HEK293 (cell line): ENCODE measurements around the gene PROKR1.
A peak's percentile ranks its signal among the peaks of the same experiment; 100 is the strongest.
"Not testable (repeated sequence)": the region's sequence is repeated elsewhere in the genome, so short reads cannot be mapped to it uniquely, and the experiment has no call there.

Experiments
- CTCF ChIA-PET: fragments of 350-600 bp; formaldehyde crosslinking; extraction: SDS; loops from one replicate; lab custom pipeline; 2021; ENCODE audit warnings: antibody characterized with exemption; lab: Yijun Ruan, JAX
- POLR2A ChIA-PET: fragments of 300-600 bp; formaldehyde crosslinking; extraction: SDS; loops from one replicate; lab custom pipeline; 2020; ENCODE audit warnings: antibody characterized with exemption, inconsistent platforms; lab: Yijun Ruan, JAX
- H3K27ac ChIP-seq: fragments of 200-500 bp; sonication (Bioruptor generic); 2 replicates; pipeline ENCODE4 v1.5.1; 2014; ENCODE audit warnings: low read depth, low read length, control low read depth, inconsistent platforms; ENCODE audit errors: extremely low read depth
- H3K36me3 ChIP-seq, 2 experiments: fragments of 200-500 bp in 1 of 2; sonication (Bioruptor generic) in 1 of 2; 1 replicate in 1 of 2; 2 replicates in 1 of 2; pipeline ENCODE4 v1.5.1; 2014 to 2017; ENCODE audit warnings: inconsistent platforms in 2 of 2, low read length in 2 of 2; ENCODE audit not compliant: control insufficient read depth in 2 of 2, insufficient read depth in 1 of 2
- H3K4me1 ChIP-seq: fragments of 200-500 bp; sonication (Bioruptor generic); 2 replicates; pipeline ENCODE4 v1.5.1; 2014; ENCODE audit warnings: mild to moderate bottlenecking, low read length, inconsistent platforms; ENCODE audit not compliant: control insufficient read depth, insufficient read depth
- H3K4me3 ChIP-seq: 2 replicates; pipeline ENCODE4 v1.5.1; 2011; ENCODE audit warnings: low read depth, mild to moderate bottlenecking, control low read depth, low read length, moderate library complexity
- H3K9me3 ChIP-seq: fragments of 200-500 bp; sonication (Bioruptor generic); 2 replicates; pipeline ENCODE4 v1.5.1; 2014; ENCODE audit warnings: low read depth, low read length, inconsistent platforms; ENCODE audit not compliant: control insufficient read depth, insufficient read depth
- CTCF ChIP-seq: fragments of 450-650 bp; formaldehyde crosslinking; IDR thresholded peaks from 2 replicates; pipeline ENCODE4 v1.5.1; 2016; ENCODE audit warnings: missing biosample characterization, missing genetic modification characterization
- INSM2 ChIP-seq: fragments of 450-650 bp; formaldehyde crosslinking; IDR thresholded peaks from 2 replicates; pipeline ENCODE4 v1.5.1; 2016; ENCODE audit warnings: missing biosample characterization, missing genetic modification characterization
- SCRT2 ChIP-seq: fragments of 450-650 bp; formaldehyde crosslinking; IDR thresholded peaks from 2 replicates; pipeline ENCODE4 v1.5.1; 2016; ENCODE audit warnings: missing biosample characterization, missing genetic modification characterization
- ZBTB20 ChIP-seq: fragments of 450-650 bp; formaldehyde crosslinking; IDR thresholded peaks from 2 replicates; pipeline ENCODE4 v1.5.1; 2016; ENCODE audit warnings: missing biosample characterization, missing genetic modification characterization
- ZBTB8A ChIP-seq: fragments of 450-650 bp; formaldehyde crosslinking; IDR thresholded peaks from 2 replicates; pipeline ENCODE4 v1.5.1; 2016; ENCODE audit warnings: missing biosample characterization, missing genetic modification characterization
- ZIC2 ChIP-seq: fragments of 450-650 bp; formaldehyde crosslinking; IDR thresholded peaks from 2 replicates; pipeline ENCODE4 v1.5.1; 2016; ENCODE audit warnings: missing biosample characterization, missing genetic modification characterization
- ZNF132 ChIP-seq: fragments of 450-650 bp; formaldehyde crosslinking; IDR thresholded peaks from 2 replicates; pipeline ENCODE4 v1.5.1; 2017; ENCODE audit warnings: missing biosample characterization, missing genetic modification characterization, borderline replicate concordance
- ZNF146 ChIP-seq: fragments of 450-650 bp; formaldehyde crosslinking; IDR thresholded peaks from 2 replicates; pipeline ENCODE4 v1.5.1; 2016; ENCODE audit warnings: missing biosample characterization, missing genetic modification characterization
- ZNF37A ChIP-seq: fragments of 450-650 bp; IDR thresholded peaks from 2 replicates; pipeline ENCODE4 v1.5.1; 2018; ENCODE audit warnings: missing biosample characterization, missing genetic modification characterization
- ZNF433 ChIP-seq: fragments of 450-650 bp; formaldehyde crosslinking; IDR thresholded peaks from 2 replicates; pipeline ENCODE4 v1.5.1; 2016; ENCODE audit warnings: missing biosample characterization, missing genetic modification characterization, low read depth
- ZNF488 ChIP-seq: fragments of 450-650 bp; formaldehyde crosslinking; IDR thresholded peaks from 2 replicates; pipeline ENCODE4 v1.5.1; 2016; ENCODE audit warnings: missing biosample characterization, missing genetic modification characterization
- ZNF600 ChIP-seq: fragments of 450-650 bp; formaldehyde crosslinking; IDR thresholded peaks from 2 replicates; pipeline ENCODE4 v1.5.1; 2016; ENCODE audit warnings: missing biosample characterization, missing genetic modification characterization
- ZNF626 ChIP-seq: fragments of 450-650 bp; sonication (Bioruptor Pico); formaldehyde crosslinking; IDR thresholded peaks from 2 replicates; pipeline ENCODE4 v1.5.1; 2018; ENCODE audit warnings: missing biosample characterization, missing genetic modification characterization, inconsistent platforms
- ZNF654 ChIP-seq: fragments of 450-650 bp; formaldehyde crosslinking; IDR thresholded peaks from 2 replicates; pipeline ENCODE4 v1.5.1; 2016; ENCODE audit warnings: low read depth, missing biosample characterization, missing genetic modification characterization
- ZSCAN23 ChIP-seq: fragments of 450-650 bp; formaldehyde crosslinking; IDR thresholded peaks from 2 replicates; pipeline ENCODE4 v1.5.1; 2016; ENCODE audit warnings: missing biosample characterization, missing genetic modification characterization

Gene PROKR1

GRCh38 chr2:68594674-68595492 is 48.5 kb upstream of the PROKR1 start:
- ChIA-PET CTCF (interaction anchor here (0.6 to 2.9 kb wide), 49 partner anchors 9 to 1205 kb away, joined by 3 to 19 read pairs (median 4); partner anchors contain the start of genes APLF and FBXO48), POLR2A (no interaction called here)
- no peaks in the 10 kb centered on the region for H3K4me1 ChIP-seq
- H3K36me3 ChIP-seq, result no peaks in the 10 kb centered on the region
- TF ChIP-seq ZBTB8A (tag by site-specific recombination) (peak; percentile 65), CTCF (tag by site-specific recombination) (peak; percentile 41; the same call in 1 of the 2 replicates), ZSCAN23 (tag by site-specific recombination) (no peak), ZNF654 (peak; percentile 10; the same call in 1 of the 2 replicates)
- no peaks in the 10 kb centered on the region for H3K9me3 ChIP-seq
- H3K4me3 ChIP-seq, result no peak overlapping the region
- H3K27ac ChIP-seq, result no peak overlapping the region

GRCh38 chr2:68595493-68595785 is 47.9 kb upstream of the PROKR1 start:
- CTCF ChIA-PET, result interaction anchor here (0.6 to 2.9 kb wide), 44 partner anchors 9 to 1090 kb away, joined by 3 to 19 read pairs (median 4); partner anchors contain the start of genes APLF and FBXO48
- POLR2A ChIA-PET, H3K36me3 ChIP-seq, H3K4me3 ChIP-seq, H3K9me3 ChIP-seq, H3K27ac ChIP-seq, H3K4me1 ChIP-seq: not testable (repeated sequence)

GRCh38 chr2:68600495-68600894 is 42.9 kb upstream of the PROKR1 start:
- CTCF ChIA-PET, POLR2A ChIA-PET, H3K9me3 ChIP-seq, H3K4me1 ChIP-seq, H3K36me3 ChIP-seq, H3K27ac ChIP-seq, H3K4me3 ChIP-seq: not testable (repeated sequence)
- TF ChIP-seq ZNF146 (tag by site-specific recombination), result peak; percentile 49

GRCh38 chr2:68603059-68603458 is 40.3 kb upstream of the PROKR1 start:
- no peak for TF ChIP-seq ZNF488 (tag by site-specific recombination)
- TF ChIP-seq ZNF433 (tag by site-specific recombination), result no peak
- TF ChIP-seq ZNF626 (tag by site-specific recombination), result no peak
- no peak for TF ChIP-seq ZNF37A (tag by site-specific recombination)
- no peak for TF ChIP-seq ZBTB20 (tag by site-specific recombination)
- TF ChIP-seq SCRT2 (tag by site-specific recombination), result no peak
- TF ChIP-seq ZNF600 (tag by site-specific recombination), result no peak
- no peak for TF ChIP-seq ZIC2
- no peak for TF ChIP-seq ZNF132
- TF ChIP-seq INSM2 (tag by site-specific recombination), result no peak
- Histone ChIP-seq H3K4me1 (no peaks in the 10 kb centered on the region), H3K9me3 (no peaks in the 10 kb centered on the region), H3K36me3 (no peaks in the 10 kb centered on the region), H3K27ac (no peak overlapping the region), H3K4me3 (no peak overlapping the region)
- POLR2A ChIA-PET, result no interaction called here
- CTCF ChIA-PET, result interaction anchor here (0.7 kb wide), 1 partner anchor 13 kb away, joined by 3 read pairs; no protein-coding TSS in a partner anchor
